PC-9 (cell line): ENCODE data around the gene LARGE1. TPM values are rescaled to one million over a fixed set of nuclear protein-coding genes. Genes with fewer than 3 reads are reported as not detected.

Experiments
- BruUV-seq: library from RNA; stranded (reverse); fragments of 400-500 nt; replicated peaks from 2 replicates; lab custom pipeline; 2021; lab: Mats Ljungman, UMichigan
- CTCF ChIA-PET: fragments of 300-600 bp; sonication (Branson Sonifier 250); formaldehyde crosslinking; loops from one replicate; lab custom pipeline; 2022; ENCODE audit warnings: antibody characterized with exemption; lab: Charles Lee
- POLR2A ChIA-PET: fragments of 300-600 bp; sonication (Branson Sonifier 250); formaldehyde crosslinking; loops from one replicate; lab custom pipeline; 2022; ENCODE audit warnings: antibody characterized with exemption; ENCODE audit not compliant: unreplicated experiment; lab: Charles Lee
- DNase-seq, 2 experiments: peaks; one replicate each; pipeline versions ENCODE4 v3.0.0 to v3.0.0-alpha.2; 2015 to 2022; ENCODE audit warnings: mixed read lengths in 1 of 2
- H2AFZ ChIP-seq: fragments of 200-600 bp; sonication (generic); 2 replicates; pipeline ENCODE4 v1.8.1; 2017; ENCODE audit warnings: antibody characterized with exemption
- H3F3A ChIP-seq: fragments of 200-600 bp; sonication (generic); 2 replicates; pipeline ENCODE4 v1.8.1; 2017; ENCODE audit warnings: antibody characterized with exemption, mild to moderate bottlenecking, low read depth; ENCODE audit not compliant: insufficient read depth
- H3K27ac ChIP-seq: fragments of 200-600 bp; sonication (generic); 2 replicates; pipeline ENCODE4 v1.6.1; 2016; ENCODE audit warnings: mixed run types
- H3K27me3 ChIP-seq: fragments of 200-600 bp; sonication (generic); 2 replicates; pipeline ENCODE4 v1.6.1; 2016; ENCODE audit warnings: low read depth, mixed run types; ENCODE audit not compliant: insufficient read depth
- H3K36me3 ChIP-seq: fragments of 200-600 bp; sonication (generic); 2 replicates; pipeline ENCODE4 v1.6.1; 2016; ENCODE audit warnings: low read depth, mixed run types
- H3K4me1 ChIP-seq: fragments of 200-600 bp; sonication (generic); replicated peaks from 2 replicates; pipeline ENCODE4 v1.6.1; 2016; ENCODE audit warnings: mixed run types; ENCODE audit not compliant: insufficient read depth
- H3K4me2 ChIP-seq: fragments of 200-600 bp; sonication (generic); 2 replicates; pipeline ENCODE4 v1.6.1; 2017; ENCODE audit warnings: mixed run types
- H3K4me3 ChIP-seq: fragments of 200-600 bp; sonication (generic); 2 replicates; pipeline ENCODE4 v1.6.1; 2016; ENCODE audit warnings: mixed run types
- H3K79me2 ChIP-seq: fragments of 200-600 bp; sonication (generic); 2 replicates; pipeline ENCODE4 v1.6.1; 2017; ENCODE audit warnings: low read depth, mixed run types
- H3K9me2 ChIP-seq: fragments of 200-600 bp; sonication (generic); 2 replicates; pipeline ENCODE4 v1.8.1; 2017; ENCODE audit warnings: mild to moderate bottlenecking; ENCODE audit not compliant: insufficient read depth
- H3K9me3 ChIP-seq: fragments of 200-600 bp; sonication (generic); 2 replicates; pipeline ENCODE4 v1.8.1; 2016; ENCODE audit warnings: low read depth; ENCODE audit not compliant: insufficient read depth
- H4K20me1 ChIP-seq: fragments of 200-600 bp; sonication (generic); 2 replicates; pipeline ENCODE4 v1.8.1; 2017; ENCODE audit not compliant: insufficient read depth
- CTCF ChIP-seq: fragments of 200-600 bp; sonication (generic); conservative IDR thresholded peaks from 2 replicates; pipeline ENCODE4 v1.6.1; 2017; ENCODE audit warnings: mixed run types, antibody characterized with exemption, mild to moderate bottlenecking, moderate library complexity
- EZH2 ChIP-seq: fragments of 200-600 bp; sonication (generic); IDR thresholded peaks from 2 replicates; pipeline ENCODE4 v1.8.0; 2017; ENCODE audit warnings: antibody characterized with exemption, low read depth
- intact Hi-C: fragments of 100-400 bp; cut with micrococcal nuclease; formaldehyde crosslinking; loops from one replicate; pipeline ENCODE4 v1.10.0; 2022; ENCODE audit not compliant: unreplicated experiment
- total RNA-seq: library from RNA; stranded (reverse); gene quantifications from 2 replicates; pipeline ENCODE4 v1.2.3, GENCODE V29; 2021

Gene LARGE1
- total RNA-seq, 1 experiment from 2014 or later = 12.5 TPM

GRCh38 chr22:33589297-33589696, 331.0 kb downstream of the LARGE1 start:
- Histone ChIP-seq H3K9me2 (no peaks in the 10 kb centered on the region), H2AFZ (no peak overlapping the region), H3K4me2 (no peak overlapping the region), H3K4me3 (no peak overlapping the region), H3K27me3 (no peaks in the 10 kb centered on the region), H4K20me1 (no peaks in the 10 kb centered on the region), H3K4me1 (no peaks in the 10 kb centered on the region), H3F3A (no peaks in the 10 kb centered on the region), H3K9me3 (no peaks in the 10 kb centered on the region), H3K36me3 (no peaks in the 10 kb centered on the region), H3K27ac (no peak overlapping the region), H3K79me2 (no peaks in the 10 kb centered on the region)
- TF ChIP-seq CTCF (no peak), EZH2 (no peak)
- ChIA-PET POLR2A (no interaction called here), CTCF (no interaction called here)
- BruUV-seq = no TSS peak
- no peak for DNase-seq
- intact Hi-C loops = no loop called here

- Histone ChIP-seq H3F3A (no peaks in the 10 kb centered on the region), H2AFZ (no peak overlapping the region), H3K36me3 (no peaks in the 10 kb centered on the region), H3K27me3 (no peaks in the 10 kb centered on the region), H3K4me1 (no peaks in the 10 kb centered on the region), H3K9me2 (no peaks in the 10 kb centered on the region), H3K79me2 (no peaks in the 10 kb centered on the region), H3K9me3 (no peaks in the 10 kb centered on the region), H4K20me1 (no peaks in the 10 kb centered on the region), H3K4me2 (no peak overlapping the region), H3K4me3 (no peak overlapping the region), H3K27ac (no peak overlapping the region)
- TF ChIP-seq EZH2 = no peak
- TF ChIP-seq CTCF = no peak
- intact Hi-C loops = no loop called here
- BruUV-seq = no TSS peak
- CTCF ChIA-PET = no interaction called here
- POLR2A ChIA-PET = no interaction called here
- DNase-seq = no peak
Measured at GRCh38 chr22:33588860-33589259, 331.4 kb downstream of the LARGE1 start.

- no peaks in the 10 kb centered on the region for H3K9me3 ChIP-seq
- CTCF ChIA-PET = no interaction called here
- no peaks in the 10 kb centered on the region for H3K79me2 ChIP-seq
- H3K4me3 ChIP-seq = no peak overlapping the region
- H3K36me3 ChIP-seq = no peaks in the 10 kb centered on the region
- DNase-seq = no peak
- no peak overlapping the region for H2AFZ ChIP-seq
- H4K20me1 ChIP-seq = no peaks in the 10 kb centered on the region
- no TSS peak for BruUV-seq
- H3K4me2 ChIP-seq = no peak overlapping the region
- H3F3A ChIP-seq = no peaks in the 10 kb centered on the region
- POLR2A ChIA-PET = no interaction called here
- no peak overlapping the region for H3K27ac ChIP-seq
- H3K9me2 ChIP-seq = no peaks in the 10 kb centered on the region
- TF ChIP-seq EZH2 (no peak), CTCF (no peak)
- H3K27me3 ChIP-seq = no peaks in the 10 kb centered on the region
- H3K4me1 ChIP-seq = no peaks in the 10 kb centered on the region
- intact Hi-C loops = no loop called here
Measured at GRCh38 chr22:33584152-33584551, 336.1 kb downstream of the LARGE1 start.
